Tibial nerve (tissue), 4 donors: ENCODE results near the gene CNTN5. TPM values are rescaled to one million over a fixed set of nuclear protein-coding genes. Genes with fewer than 3 reads are reported as not detected.

Experiments
- DNase-seq, 2 donors: peaks; one replicate each; pipeline ENCODE4 v3.0.0-alpha.2; 2019; ENCODE audit warnings: low spot score in 2 of 2
- H3K27ac ChIP-seq, 4 donors: fragments of 200-600 bp; sonication (generic) in 3 of 4; one replicate each; pipeline ENCODE4 v1.5.1; 2017 to 2019; ENCODE audit warnings: mild to moderate bottlenecking in 1 of 4
- H3K27me3 ChIP-seq, 2 donors: fragments of 200-600 bp; sonication (generic) in 1 of 2; one replicate each; pipeline versions ENCODE4 v1.5.1 to v1.6.0; 2017 to 2019
- H3K36me3 ChIP-seq, 3 donors: fragments of 200-600 bp; sonication (generic); one replicate each; pipeline ENCODE4 v1.5.1; 2018 to 2019
- H3K4me1 ChIP-seq, 4 donors: fragments of 200-600 bp; sonication (generic) in 3 of 4; one replicate each; pipeline ENCODE4 v1.5.1; 2017 to 2019
- H3K4me3 ChIP-seq, 4 donors: fragments of 200-600 bp; sonication (generic) in 3 of 4; one replicate each; pipeline ENCODE4 v1.5.1; 2017 to 2019; ENCODE audit warnings: mild to moderate bottlenecking in 1 of 4, moderate library complexity in 1 of 4
- H3K9me3 ChIP-seq, 4 donors: fragments of 200-600 bp; sonication (generic) in 3 of 4; one replicate each; pipeline ENCODE4 v1.5.1; 2017 to 2019
- EP300 ChIP-seq, 2 donors: sonication (generic); formaldehyde crosslinking; IDR thresholded peaks; one replicate each; pipeline ENCODE4 v1.6.1; 2017; ENCODE audit warnings: antibody characterized with exemption in 2 of 2, mild to moderate bottlenecking in 1 of 2
- POLR2A ChIP-seq, 2 donors: fragments of 450-650 bp; IDR thresholded peaks; one replicate each; pipeline ENCODE4 v1.6.1; 2017; ENCODE audit warnings: antibody characterized with exemption in 2 of 2, mild to moderate bottlenecking in 2 of 2, moderate library complexity in 2 of 2
- WGBS, 2 donors: methylation state at CpG; one replicate each; pipeline ENCODE4 v1.1.5; 2018; 5-methylcytosine and 5-hydroxymethylcytosine counted together
- total RNA-seq, 4 donors: library from RNA; depleted of rRNA; stranded (reverse); fragments of >200 nt; gene quantifications; one replicate each; pipeline ENCODE4 v1.1.0, GENCODE V29; 2016
- TF ChIP-seq, protein P1 (sequence below), 5 experiments: fragments of 200-600 bp in 3 of 5; fragments of 450-650 bp in 2 of 5; sonication (generic) in 3 of 5; IDR thresholded peaks; one replicate each; pipeline ENCODE4 v1.5.1; 2016 to 2019; ENCODE audit warnings: antibody characterized with exemption in 5 of 5, mild to moderate bottlenecking in 3 of 5, moderate library complexity in 2 of 5

Gene CNTN5
- total RNA-seq, 4 donors from 2014 or later: under 0.01 to 0.22 TPM; not detected in 2

DNA sequence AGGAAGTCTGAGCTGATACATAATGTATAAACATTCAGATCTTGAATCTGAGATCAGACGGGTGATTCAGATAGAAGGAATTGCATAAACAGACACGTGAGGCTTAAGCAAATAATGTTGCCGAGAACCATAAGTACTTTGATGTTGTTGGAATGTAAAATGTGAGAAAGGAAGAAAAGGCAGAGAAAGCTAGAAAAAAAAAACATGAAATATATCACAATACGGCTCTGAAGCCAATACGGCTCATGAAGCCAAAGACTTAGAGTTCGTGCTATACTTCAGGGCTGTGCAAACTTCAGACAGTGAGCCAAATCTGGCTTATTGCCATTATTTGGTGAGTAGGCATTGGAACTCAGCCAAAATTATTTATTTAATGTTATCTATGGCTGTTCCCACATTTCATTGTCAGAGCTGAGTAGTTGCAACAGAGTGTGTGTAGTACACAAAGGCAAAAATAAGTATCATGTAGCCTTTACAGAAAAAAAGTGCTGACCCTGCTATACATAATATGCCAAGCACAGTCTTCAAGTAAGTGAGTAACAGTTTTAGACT lies 673.3 kb downstream of the CNTN5 start:
- H3K36me3 ChIP-seq: no peaks in the 10 kb centered on the region
- DNase-seq: no peak
- TF ChIP-seq POLR2A (IDR thresholded peaks at IDR 0.05) (no peak), EP300 (IDR thresholded peaks at IDR 0.05) (no peak)
- TF ChIP-seq, protein P1, sequence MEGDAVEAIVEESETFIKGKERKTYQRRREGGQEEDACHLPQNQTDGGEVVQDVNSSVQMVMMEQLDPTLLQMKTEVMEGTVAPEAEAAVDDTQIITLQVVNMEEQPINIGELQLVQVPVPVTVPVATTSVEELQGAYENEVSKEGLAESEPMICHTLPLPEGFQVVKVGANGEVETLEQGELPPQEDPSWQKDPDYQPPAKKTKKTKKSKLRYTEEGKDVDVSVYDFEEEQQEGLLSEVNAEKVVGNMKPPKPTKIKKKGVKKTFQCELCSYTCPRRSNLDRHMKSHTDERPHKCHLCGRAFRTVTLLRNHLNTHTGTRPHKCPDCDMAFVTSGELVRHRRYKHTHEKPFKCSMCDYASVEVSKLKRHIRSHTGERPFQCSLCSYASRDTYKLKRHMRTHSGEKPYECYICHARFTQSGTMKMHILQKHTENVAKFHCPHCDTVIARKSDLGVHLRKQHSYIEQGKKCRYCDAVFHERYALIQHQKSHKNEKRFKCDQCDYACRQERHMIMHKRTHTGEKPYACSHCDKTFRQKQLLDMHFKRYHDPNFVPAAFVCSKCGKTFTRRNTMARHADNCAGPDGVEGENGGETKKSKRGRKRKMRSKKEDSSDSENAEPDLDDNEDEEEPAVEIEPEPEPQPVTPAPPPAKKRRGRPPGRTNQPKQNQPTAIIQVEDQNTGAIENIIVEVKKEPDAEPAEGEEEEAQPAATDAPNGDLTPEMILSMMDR (IDR thresholded peaks at IDR 0.05): no peak
- peaks cover 0 to 10% (median 0%) of the 10 kb centered on the region in 4 donors for H3K9me3 ChIP-seq
- no peaks in the 10 kb centered on the region for H3K27me3 ChIP-seq
- H3K4me1 ChIP-seq: no peaks in the 10 kb centered on the region
- H3K4me3 ChIP-seq: no peak overlapping the region
- no peak overlapping the region for H3K27ac ChIP-seq
- 41 to 51% methylated on average over 6 of the region's 6 CpGs for WGBS, 2 donors

DNA sequence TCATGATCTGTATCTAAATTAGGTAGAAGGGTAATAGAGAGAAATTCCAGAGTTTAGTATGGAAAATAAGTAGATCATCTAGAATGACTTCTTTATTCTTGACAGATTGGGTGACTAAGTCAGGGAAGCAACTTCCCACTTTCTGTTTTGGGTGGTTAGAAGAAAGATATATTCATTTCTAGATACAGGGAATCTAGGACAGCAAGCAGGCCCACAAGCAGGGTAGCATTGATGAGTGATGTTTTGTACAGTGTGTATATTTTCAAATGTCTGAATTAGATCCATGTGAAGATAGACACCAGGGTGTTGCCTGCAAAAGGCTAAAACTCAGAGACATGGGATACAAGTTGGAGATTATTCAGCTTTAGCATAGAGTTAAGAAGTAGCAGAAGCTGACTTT lies 674.4 kb downstream of the CNTN5 start:
- TF ChIP-seq, protein P1 (IDR thresholded peaks at IDR 0.05): no peak
- no peak for TF ChIP-seq EP300 (IDR thresholded peaks at IDR 0.05)
- no peak for TF ChIP-seq POLR2A (IDR thresholded peaks at IDR 0.05)

DNA sequence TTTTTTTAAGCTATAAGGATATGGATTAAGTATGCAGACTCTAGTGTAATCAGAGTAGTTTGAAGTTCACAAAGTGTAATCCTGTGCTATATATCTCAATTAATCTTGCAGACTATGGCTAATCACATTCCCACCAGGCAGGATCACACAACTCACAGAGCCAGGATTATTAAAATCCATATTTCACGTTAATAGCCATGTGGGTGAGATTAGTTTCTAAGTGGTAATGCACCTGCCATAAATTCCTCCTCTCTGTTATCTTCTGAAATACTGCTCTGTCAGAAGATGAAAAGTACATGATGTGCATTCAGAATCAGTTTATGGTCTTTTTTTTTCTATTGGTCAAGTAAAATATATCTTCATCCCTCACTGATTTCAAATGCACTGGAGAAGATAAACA lies 686.1 kb downstream of the CNTN5 start:
- no peaks in the 10 kb centered on the region for H3K4me1 ChIP-seq
- no peaks in the 10 kb centered on the region for H3K9me3 ChIP-seq
- H3K36me3 ChIP-seq: no peaks in the 10 kb centered on the region
- no peak overlapping the region for H3K4me3 ChIP-seq
- DNase-seq: no peak
- TF ChIP-seq, protein P1 (IDR thresholded peaks at IDR 0.05): no peak
- no peak for TF ChIP-seq POLR2A (IDR thresholded peaks at IDR 0.05)
- no peak for TF ChIP-seq EP300 (IDR thresholded peaks at IDR 0.05)
- H3K27me3 ChIP-seq: no peaks in the 10 kb centered on the region
- no peak overlapping the region for H3K27ac ChIP-seq
- 93 to 94% methylated on average over 1 of the region's 1 CpG for WGBS, 2 donors

More for the DNA sequence above, 674.4 kb downstream of the CNTN5 start:
- Histone ChIP-seq H3K36me3 (no peaks in the 10 kb centered on the region), H3K9me3 (peaks cover 0 to 10% (median 0%) of the 10 kb centered on the region in 4 donors), H3K4me3 (no peak overlapping the region), H3K4me1 (no peaks in the 10 kb centered on the region), H3K27ac (no peak overlapping the region), H3K27me3 (no peaks in the 10 kb centered on the region)
- no peak for DNase-seq

DNA sequence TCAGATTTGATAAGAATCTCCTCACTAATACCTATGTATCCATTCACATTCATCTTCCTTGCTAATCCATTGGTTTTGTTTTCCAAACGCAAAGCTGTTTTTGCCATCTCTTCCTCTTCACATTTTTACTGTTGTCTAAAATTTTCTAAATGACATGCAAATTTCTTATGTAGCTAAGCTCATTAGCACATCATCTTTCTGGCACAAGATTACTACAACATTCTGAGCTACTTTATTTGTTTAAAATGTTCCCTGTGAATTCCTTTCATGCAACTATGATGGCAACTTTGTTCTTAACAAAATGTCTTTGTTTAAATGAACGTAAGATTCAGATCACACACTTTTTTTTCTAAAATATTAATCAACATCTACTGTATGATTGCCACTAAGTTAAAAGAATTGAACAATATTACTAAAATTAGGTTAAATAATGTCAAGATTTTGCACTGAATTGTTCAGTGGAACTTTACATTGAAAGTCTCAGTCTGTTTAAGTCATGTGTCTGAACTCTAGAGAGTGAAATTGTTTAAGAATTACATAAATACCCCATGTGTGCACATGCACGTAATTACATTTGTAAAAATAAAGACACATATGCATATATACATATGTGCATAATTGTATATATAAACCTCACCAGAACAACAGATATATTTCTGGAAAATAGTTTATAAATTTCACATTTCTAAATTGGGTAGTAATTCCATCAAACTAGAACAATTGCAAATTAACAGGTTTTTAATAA lies 688.4 kb downstream of the CNTN5 start:
- H3K36me3 ChIP-seq: no peaks in the 10 kb centered on the region
- TF ChIP-seq POLR2A (IDR thresholded peaks at IDR 0.05) (no peak), EP300 (IDR thresholded peaks at IDR 0.05) (no peak)
- TF ChIP-seq, protein P1 (IDR thresholded peaks at IDR 0.05): no peak
- no peaks in the 10 kb centered on the region for H3K4me1 ChIP-seq
- peaks cover 0 to 7% (median 0%) of the 10 kb centered on the region in 4 donors for H3K9me3 ChIP-seq
- H3K27me3 ChIP-seq: no peaks in the 10 kb centered on the region
- 59 to 62% methylated on average over 3 of the region's 3 CpGs for WGBS, 2 donors
- H3K4me3 ChIP-seq: no peak overlapping the region
- no peak for DNase-seq
- no peak overlapping the region for H3K27ac ChIP-seq

DNA sequence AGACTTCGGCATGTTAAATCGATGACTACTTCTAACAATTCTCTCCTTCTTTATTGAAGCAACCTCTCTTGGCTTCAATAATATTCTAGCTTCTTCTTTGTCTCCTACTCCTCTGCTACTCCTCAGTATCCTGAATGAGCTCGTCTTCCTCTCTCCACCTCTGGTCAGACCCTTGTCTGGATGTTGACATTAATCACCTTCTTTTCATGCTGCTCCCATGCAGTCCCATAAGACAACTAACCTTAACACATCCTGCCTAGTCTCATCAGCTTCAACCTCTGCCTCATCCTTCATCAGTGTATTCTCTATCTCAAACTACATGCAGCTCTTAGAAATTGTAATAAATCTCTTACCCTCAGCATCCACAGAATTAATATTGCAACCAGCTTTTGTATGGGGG lies 695.6 kb downstream of the CNTN5 start:
- H3K4me3 ChIP-seq: no peak overlapping the region
- no peak overlapping the region for H3K27ac ChIP-seq
- no peaks in the 10 kb centered on the region for H3K4me1 ChIP-seq
- WGBS, 2 donors: 63 to 65% methylated on average over 3 of the region's 3 CpGs
- H3K9me3 ChIP-seq: peaks cover 0 to 12% (median 0%) of the 10 kb centered on the region in 4 donors
- TF ChIP-seq EP300 (IDR thresholded peaks at IDR 0.05): no peak
- TF ChIP-seq, protein P1 (IDR thresholded peaks at IDR 0.05): no peak
- no peak for TF ChIP-seq POLR2A (IDR thresholded peaks at IDR 0.05)
- H3K27me3 ChIP-seq: no peaks in the 10 kb centered on the region
- no peak for DNase-seq
- H3K36me3 ChIP-seq: no peaks in the 10 kb centered on the region
